Thyroid gland (tissue), 4 donors: ENCODE results near the gene JUN. TPM values are rescaled to one million over a fixed set of nuclear protein-coding genes. Genes with fewer than 3 reads are reported as not detected.
A peak's percentile ranks its signal among the peaks of the same experiment; 100 is the strongest.

Experiments used
- DNase-seq, 2 donors: peaks; one replicate each; pipeline ENCODE4 v3.0.0-alpha.2; 2019
- H3K27ac ChIP-seq, 3 donors: fragments of 200-600 bp; sonication (generic); 1 replicate in 2 of 3; 2 replicates in 1 of 3; pipeline ENCODE4 v1.5.1; 2016 to 2019; ENCODE audit warnings: mild to moderate bottlenecking in 1 of 3, moderate library complexity in 1 of 3
- H3K27me3 ChIP-seq: fragments of 200-600 bp; sonication (generic); one replicate; pipeline ENCODE4 v1.5.1; 2019
- H3K36me3 ChIP-seq, 2 donors: fragments of 200-600 bp; sonication (generic); one replicate each; pipeline ENCODE4 v1.5.1; 2016 to 2019
- H3K4me1 ChIP-seq, 2 donors: fragments of 200-600 bp; sonication (generic); one replicate each; pipeline ENCODE4 v1.5.1; 2017 to 2019
- H3K4me3 ChIP-seq, 3 donors: fragments of 200-600 bp; sonication (generic); replicated peaks in 1 of 3; 1 replicate in 2 of 3; 2 replicates in 1 of 3; pipeline ENCODE4 v1.5.1; 2016; ENCODE audit warnings: mild to moderate bottlenecking in 1 of 3
- H3K9me3 ChIP-seq: fragments of 200-600 bp; sonication (generic); one replicate; pipeline ENCODE4 v1.5.1; 2017
- CTCF ChIP-seq, 6 experiments: fragments of 200-600 bp in 3 of 6; fragments of 450-650 bp in 3 of 6; sonication (generic) in 3 of 6; IDR thresholded peaks; one replicate each; pipeline ENCODE4 v1.5.1; 2016 to 2019; ENCODE audit warnings: antibody characterized with exemption in 6 of 6, mild to moderate bottlenecking in 2 of 6, inconsistent platforms in 1 of 6, moderate library complexity in 1 of 6
- POLR2A ChIP-seq, 2 donors: fragments of 450-650 bp; IDR thresholded peaks; one replicate each; pipeline ENCODE4 v1.6.1; 2017; ENCODE audit warnings: antibody characterized with exemption in 2 of 2, mild to moderate bottlenecking in 2 of 2, moderate library complexity in 1 of 2
- WGBS, 2 donors: methylation state at CpG; one replicate each; pipeline ENCODE4 v1.1.5; 2017; 5-methylcytosine and 5-hydroxymethylcytosine counted together
- intact Hi-C: fragments of 100-400 bp; cut with DNase I; formaldehyde crosslinking; loops from one replicate; pipeline ENCODE4 v1.15.1; 2023
- total RNA-seq, 4 donors: library from RNA; depleted of rRNA; stranded (reverse); fragments of >200 nt; gene quantifications; one replicate each; pipeline ENCODE4 v1.2.3, GENCODE V29; 2016

JUN gene
- total RNA-seq, 4 donors from 2014 or later: 124 to 283 (median 133) TPM

- TF ChIP-seq POLR2A (IDR thresholded peaks at IDR 0.05) (peak; percentile 42 to 76), CTCF (IDR thresholded peaks at IDR 0.05) (no peak)
- Histone ChIP-seq H3K9me3 (no peaks in the 10 kb centered on the region), H3K27me3 (no peaks in the 10 kb centered on the region), H3K4me1 (peaks cover 8 to 14% of the 10 kb centered on the region in 2 donors), H3K27ac (peak overlapping the region; percentile 97 to 99 (median 99)), H3K4me3 (peak overlapping the region; percentile 48 to 87 (median 67)), H3K36me3 (peaks cover 6 to 16% of the 10 kb centered on the region in 2 donors)
- intact Hi-C loops: no loop called here
- 4 to 7% methylated on average over 5 to 11 of the region's 14 CpGs for WGBS, 2 donors
- DNase-seq: peak; percentile 87 to 94
These were observed 1.7 kb upstream of the JUN start for GRCh38 chr1:58785442-58786058.

- no peaks in the 10 kb centered on the region for H3K9me3 ChIP-seq
- peaks cover 6 to 16% of the 10 kb centered on the region in 2 donors for H3K36me3 ChIP-seq
- intact Hi-C loops: no loop called here
- TF ChIP-seq CTCF (IDR thresholded peaks at IDR 0.05) (peak in 4 of 6 experiments; percentile 54 to 64 (median 58)), POLR2A (IDR thresholded peaks at IDR 0.05) (peak in 1 of 2 donors; percentile 55)
- DNase-seq: peak; percentile 88 to 90
- H3K27ac ChIP-seq: peak overlapping the region; percentile 97 to 99 (median 99)
- 0 to 3% methylated on average over 8 to 29 of the region's 56 CpGs for WGBS, 2 donors
- no peaks in the 10 kb centered on the region for H3K27me3 ChIP-seq
- H3K4me1 ChIP-seq: peaks cover 8 to 20% of the 10 kb centered on the region in 2 donors
- H3K4me3 ChIP-seq: peak overlapping the region; percentile 48 to 87 (median 67)
These were observed 1.1 kb upstream of the JUN start for GRCh38 chr1:58784758-58785441.

GRCh38 chr1:58783090-58783992 is 506 bp downstream of the JUN start:
- Histone ChIP-seq H3K4me1 (peaks cover 8 to 20% of the 10 kb centered on the region in 2 donors), H3K36me3 (peaks cover 6 to 16% of the 10 kb centered on the region in 2 donors), H3K9me3 (no peaks in the 10 kb centered on the region), H3K27me3 (no peaks in the 10 kb centered on the region), H3K27ac (peak overlapping the region; percentile 99), H3K4me3 (peak overlapping the region; percentile 53 to 99 (median 73))
- intact Hi-C loops: no loop called here
- no peak for TF ChIP-seq CTCF (IDR thresholded peaks at IDR 0.05)
- TF ChIP-seq POLR2A (IDR thresholded peaks at IDR 0.05): peak in 1 of 2 donors; percentile 100
- peak; percentile 57 to 65 for DNase-seq
- WGBS, 2 donors: 0 to 1% methylated on average over 12 to 54 of the region's 86 CpGs

- Histone ChIP-seq H3K4me3 (peak overlapping the region; percentile 53 to 99 (median 73)), H3K36me3 (peaks cover 6 to 16% of the 10 kb centered on the region in 2 donors), H3K4me1 (peaks cover 8 to 20% of the 10 kb centered on the region in 2 donors), H3K27me3 (no peaks in the 10 kb centered on the region), H3K27ac (peak overlapping the region; percentile 99), H3K9me3 (no peaks in the 10 kb centered on the region)
- no peak for TF ChIP-seq POLR2A (IDR thresholded peaks at IDR 0.05)
- peak in 1 of 6 experiments; percentile 15 for TF ChIP-seq CTCF (IDR thresholded peaks at IDR 0.05)
- intact Hi-C loops: no loop called here
- peak; percentile 54 to 57 for DNase-seq
- 1 to 2% methylated on average over 32 of the region's 82 CpGs for WGBS, 2 donors
These were observed 1.4 kb downstream of the JUN start for GRCh38 chr1:58782178-58783089.
